Stimulated activated CD8-positive, alpha-beta memory T cell treated with anti-CD3 and anti-CD28 coated beads, Interleukin-4, amount 100 ng/mL, for 48 hours (primary cell): ENCODE measurements around the gene PRRC1.
A peak's percentile ranks its signal among the peaks of the same experiment; 100 is the strongest.
"Not testable (repeated sequence)": the region's sequence is repeated elsewhere in the genome, so short reads cannot be mapped to it uniquely, and the experiment has no call there.

Experiments used
- DNase-seq: peaks from one replicate; pipeline ENCODE4 v3.0.0-alpha.2; 2020

The PRRC1 gene

GRCh38 chr5:127549551-127549950, 32.1 kb downstream of the PRRC1 start:
- no peak for DNase-seq

- no peak for DNase-seq
Measured at GRCh38 chr5:127550652-127551409, 33.4 kb downstream of the PRRC1 start.

GRCh38 chr5:127551410-127552041, 34.1 kb downstream of the PRRC1 start:
- no peak for DNase-seq

- DNase-seq: no peak
Measured at GRCh38 chr5:127555826-127556225, 38.4 kb downstream of the PRRC1 start.

- DNase-seq: no peak
Measured at GRCh38 chr5:127556609-127557334, 39.3 kb downstream of the PRRC1 start.

GRCh38 chr5:127558273-127558672, 40.8 kb downstream of the PRRC1 start:
- no peak for DNase-seq

- no peak for DNase-seq
Measured at GRCh38 chr5:127561254-127561653, 43.8 kb downstream of the PRRC1 start.

- no peak for DNase-seq
Measured at GRCh38 chr5:127562252-127562651, 44.8 kb downstream of the PRRC1 start.

- no peak for DNase-seq
Measured at GRCh38 chr5:127563136-127563535, 45.7 kb downstream of the PRRC1 start.

GRCh38 chr5:127564002-127564769, 46.7 kb downstream of the PRRC1 start:
- peak; percentile 51 for DNase-seq

- no peak for DNase-seq
Measured at GRCh38 chr5:127565586-127566270, 48.3 kb downstream of the PRRC1 start.

- no peak for DNase-seq
Measured at GRCh38 chr5:127567026-127567768, 49.8 kb downstream of the PRRC1 start.

GRCh38 chr5:127568166-127568565, 50.7 kb downstream of the PRRC1 start:
- no peak for DNase-seq

GRCh38 chr5:127569471-127569870, 52.0 kb downstream of the PRRC1 start:
- not testable (repeated sequence) for DNase-seq

- DNase-seq: no peak
Measured at GRCh38 chr5:127571314-127572131, 54.1 kb downstream of the PRRC1 start.

- DNase-seq: no peak
Measured at GRCh38 chr5:127572930-127573329, 55.5 kb downstream of the PRRC1 start.

- no peak for DNase-seq
Measured at GRCh38 chr5:127574852-127575679, 57.6 kb downstream of the PRRC1 start.

GRCh38 chr5:127577458-127577857, 60.0 kb downstream of the PRRC1 start:
- no peak for DNase-seq

GRCh38 chr5:127580731-127581130, 63.3 kb downstream of the PRRC1 start:
- DNase-seq: no peak

GRCh38 chr5:127581450-127581849, 64.0 kb downstream of the PRRC1 start:
- DNase-seq: no peak
